IMR-90 (cell line): ENCODE measurements around the gene DHDH. TPM values are rescaled to one million over a fixed set of nuclear protein-coding genes. Genes with fewer than 3 reads are reported as not detected.

Experiments
- ATAC-seq: fragments of 200-7000 bp; cut with Tn5 transposase; 2 replicates; pipeline ENCODE4 v1.9.1; 2020; ENCODE audit warnings: low read depth, mild to moderate bottlenecking, moderate library complexity
- BruUV-seq: library from RNA; stranded (reverse); fragments of 400-500 nt; replicated peaks from 2 replicates; lab custom pipeline; 2021; lab: Mats Ljungman, UMichigan
- CTCF ChIA-PET: fragments of 300-600 bp; formaldehyde crosslinking; extraction: SDS; loops from one replicate; lab custom pipeline; 2021; ENCODE audit warnings: antibody characterized with exemption; lab: Yijun Ruan, JAX
- POLR2A ChIA-PET: fragments of 300-600 bp; sonication (Branson Sonifier 250); formaldehyde crosslinking; loops from one replicate; lab custom pipeline; 2022; ENCODE audit warnings: antibody characterized with exemption; ENCODE audit not compliant: unreplicated experiment; lab: Charles Lee
- DNase-seq: peaks from one replicate; pipeline ENCODE4 v3.0.0; 2013
- H2AFZ ChIP-seq: replicated peaks from 2 replicates; pipeline ENCODE3; 2013; ENCODE audit warnings: low read length, mild to moderate bottlenecking; ENCODE audit not compliant: poor library complexity
- H2AK5ac ChIP-seq: 2 replicates; pipeline ENCODE4 v1.6.1; 2013; ENCODE audit warnings: low read depth, low read length, inconsistent platforms
- H2AK9ac ChIP-seq: replicated peaks from 2 replicates; pipeline ENCODE3; 2013; ENCODE audit warnings: mild to moderate bottlenecking, low read depth, low read length, moderate library complexity; ENCODE audit not compliant: poor library complexity
- H2BK120ac ChIP-seq: 2 replicates; pipeline ENCODE4 v1.6.1; 2013; ENCODE audit warnings: low read depth, low read length, inconsistent platforms
- H2BK15ac ChIP-seq: 3 replicates; pipeline ENCODE4 v1.6.1; 2013; ENCODE audit warnings: low read depth, low read length, inconsistent platforms
- H2BK20ac ChIP-seq: 2 replicates; pipeline ENCODE4 v1.6.1; 2013; ENCODE audit warnings: low read depth, mild to moderate bottlenecking, inconsistent platforms, low read length, moderate library complexity
- H2BK5ac ChIP-seq: 2 replicates; pipeline ENCODE4 v1.6.1; 2013; ENCODE audit warnings: mild to moderate bottlenecking, low read depth, low read length, inconsistent platforms; ENCODE audit not compliant: poor library complexity, severe bottlenecking
- H3K14ac ChIP-seq: replicated peaks from 2 replicates; pipeline ENCODE4 v1.6.1; 2013; ENCODE audit warnings: low read depth, low read length, inconsistent platforms
- H3K18ac ChIP-seq: 2 replicates; pipeline ENCODE4 v1.6.1; 2013; ENCODE audit warnings: low read depth, low read length, control low read depth
- H3K23ac ChIP-seq: 2 replicates; pipeline ENCODE4 v1.6.1; 2013; ENCODE audit warnings: low read depth, low read length, inconsistent platforms
- H3K27ac ChIP-seq: 2 replicates; pipeline ENCODE4 v1.5.1; 2013; ENCODE audit warnings: mild to moderate bottlenecking, control low read depth, low read length; ENCODE audit not compliant: insufficient read depth
- H3K27me3 ChIP-seq: 2 replicates; pipeline ENCODE4 v1.6.1; 2013; ENCODE audit warnings: low read length; ENCODE audit not compliant: control insufficient read depth, insufficient read depth
- H3K36me3 ChIP-seq: 2 replicates; pipeline ENCODE4 v1.6.1; 2013; ENCODE audit warnings: low read length, mixed read lengths; ENCODE audit not compliant: control insufficient read depth, insufficient read depth
- H3K4ac ChIP-seq: 2 replicates; pipeline ENCODE4 v1.6.1; 2013; ENCODE audit warnings: low read depth, low read length, inconsistent platforms
- H3K4me1 ChIP-seq: 2 replicates; pipeline ENCODE4 v1.6.1; 2013; ENCODE audit warnings: low read length, mixed read lengths; ENCODE audit not compliant: control insufficient read depth, insufficient read depth
- H3K4me2 ChIP-seq: 2 replicates; pipeline ENCODE4 v1.6.1; 2013; ENCODE audit warnings: low read depth, mild to moderate bottlenecking, control low read depth, low read length, moderate library complexity
- H3K4me3 ChIP-seq: 2 replicates; pipeline ENCODE4 v1.5.1; 2013; ENCODE audit warnings: low read depth, mild to moderate bottlenecking, control low read depth, low read length, moderate library complexity; ENCODE audit not compliant: insufficient read depth
- H3K56ac ChIP-seq: 2 replicates; pipeline ENCODE4 v1.6.1; 2013; ENCODE audit warnings: low read length, inconsistent platforms; ENCODE audit not compliant: insufficient read depth; ENCODE audit errors: extremely low read depth
- H3K79me1 ChIP-seq, 2 experiments: 2 replicates each; pipeline ENCODE4 v1.6.1; 2013; ENCODE audit warnings: low read length in 2 of 2, inconsistent platforms in 1 of 2, low read depth in 1 of 2
- H3K9ac ChIP-seq: 2 replicates; pipeline ENCODE4 v1.6.1; 2013; ENCODE audit warnings: low read depth, low read length, control low read depth
- H3K9me1 ChIP-seq: 2 replicates; pipeline ENCODE4 v1.6.1; 2013; ENCODE audit warnings: low read length, inconsistent platforms; ENCODE audit not compliant: insufficient read depth
- H3K9me3 ChIP-seq: 2 replicates; pipeline ENCODE4 v1.6.1; 2013; ENCODE audit warnings: low read length; ENCODE audit not compliant: control insufficient read depth, insufficient read depth
- H4K20me1 ChIP-seq: 2 replicates; pipeline ENCODE4 v1.6.1; 2013; ENCODE audit warnings: low read length, inconsistent platforms; ENCODE audit not compliant: insufficient read depth
- H4K5ac ChIP-seq: 2 replicates; pipeline ENCODE4 v1.6.1; 2013; ENCODE audit warnings: mild to moderate bottlenecking, low read depth, low read length, control low read depth
- H4K8ac ChIP-seq, 2 experiments: 2 replicates each; pipeline ENCODE4 v1.6.1; 2013; ENCODE audit warnings: low read depth in 2 of 2, low read length in 2 of 2, control low read depth in 1 of 2, inconsistent platforms in 1 of 2
- H4K91ac ChIP-seq: 2 replicates; pipeline ENCODE4 v1.6.1; 2013; ENCODE audit warnings: low read depth, low read length, inconsistent platforms; ENCODE audit not compliant: insufficient read depth
- NFE2L2 ChIP-seq: fragments of 150-350 bp; IDR thresholded peaks from 2 replicates; pipeline ENCODE4 v1.6.1; 2016; ENCODE audit warnings: low read depth, mild to moderate bottlenecking, low read length
- WGBS, 2 experiments: methylation state at CpG; one replicate each; pipeline versions ENCODE4 v1.1.5 to v1.1.7; 2013; ENCODE audit warnings: missing lambda C conversion rate in 2 of 2; ENCODE audit not compliant: insufficient read length in 1 of 2; ENCODE audit errors: extremely low coverage in 2 of 2; 5-methylcytosine and 5-hydroxymethylcytosine counted together
- dilution Hi-C: fragments of 300-500 bp; cut with HindIII; formaldehyde crosslinking; loops from one replicate; pipeline ENCODE4 v1.14.3; 2018; ENCODE audit warnings: low sequenced_read_pairs; ENCODE audit not compliant: unreplicated experiment
- in situ Hi-C: fragments of 300-500 bp; cut with MboI; formaldehyde crosslinking; loops from 3 replicates; pipeline ENCODE4 v1.14.3; 2019; ENCODE audit warnings: low sequenced_read_pairs, inconsistent platforms, mixed read lengths
- intact Hi-C: fragments of 100-400 bp; cut with micrococcal nuclease; formaldehyde crosslinking; loops from 2 replicates; pipeline ENCODE4 v1.10.0; 2022
- polyA plus RNA-seq, 3 experiments: library from polyadenylated mRNA; depleted of rRNA; stranded (reverse); fragments of >200 nt; gene quantifications; 2 replicates each; pipeline ENCODE4 v1.2.3, GENCODE V29; 2012; ENCODE audit warnings: low replicate concordance in 1 of 3
- total RNA-seq: library from RNA; depleted of rRNA; stranded (reverse); fragments of >200 nt; gene quantifications from 2 replicates; pipeline ENCODE4 v1.2.3, GENCODE V29; 2012

Gene DHDH
- total and polyA plus RNA-seq, 2 of the 4 experiments (the other 2 are of a cell fraction) = 0.36 to 0.53 TPM

DNA sequence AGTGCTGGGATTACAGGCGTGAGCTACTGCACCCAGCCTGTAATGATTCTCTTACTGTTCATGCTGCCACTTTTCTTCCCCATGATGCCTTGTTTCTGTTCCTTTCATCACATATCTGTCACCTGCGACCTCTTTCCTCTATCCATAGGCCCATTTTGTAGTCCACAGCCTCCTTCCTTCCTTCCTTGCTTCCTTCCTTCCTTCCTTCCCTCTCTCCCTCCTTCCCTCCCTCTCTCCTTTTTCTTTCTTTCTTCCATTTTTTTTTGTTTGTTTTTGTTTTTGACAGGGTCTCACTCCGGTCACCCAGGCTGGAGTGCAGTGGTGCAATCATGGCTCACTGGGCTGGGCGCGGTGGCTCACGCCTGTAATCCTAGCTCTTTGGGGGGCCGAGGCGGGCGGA is 55.4 kb downstream of the DHDH start:
- Histone ChIP-seq H3K14ac (no peak overlapping the region), H3K27me3 (no peaks in the 10 kb centered on the region), H2AK5ac (no peak overlapping the region), H3K9me1 (peaks cover 13% of the 10 kb centered on the region), H3K4me2 (no peak overlapping the region), H3K4ac (no peak overlapping the region), H2BK15ac (no peak overlapping the region), H3K4me1 (peaks cover 10% of the 10 kb centered on the region), H4K20me1 (peaks cover 24% of the 10 kb centered on the region), H3K4me3 (no peak overlapping the region), H3K27ac (no peak overlapping the region), H2BK120ac (no peak overlapping the region), H2BK5ac (no peak overlapping the region), H3K9ac (no peak overlapping the region), H3K36me3 (peaks cover 45% of the 10 kb centered on the region), H4K5ac (no peak overlapping the region), H4K91ac (no peak overlapping the region), H3K9me3 (no peaks in the 10 kb centered on the region), H2BK20ac (no peak overlapping the region), H2AFZ (no peak overlapping the region), H3K56ac (no peak overlapping the region), H3K23ac (no peak overlapping the region), H2AK9ac (no peak overlapping the region), H4K8ac (no peak overlapping the region), H3K79me1 (peaks cover 27 to 71% of the 10 kb centered on the region in 2 experiments), H3K18ac (no peak overlapping the region)
- no peak for TF ChIP-seq NFE2L2
- no peak for ATAC-seq
- intact Hi-C loops (no loop called here), dilution Hi-C loops (no loop called here), in situ Hi-C loops (no loop called here)
- no peak for DNase-seq
- CTCF ChIA-PET = no interaction called here
- WGBS, 2 experiments = 100% methylated on average over 2 of the region's 9 CpGs; no CpG with 5 or more reads in 1 of the 2 experiments
- no TSS peak for BruUV-seq
- POLR2A ChIA-PET = no interaction called here
